ENCODE results near the gene NIPAL4. TPM values are rescaled to one million over a fixed set of nuclear protein-coding genes. Genes with fewer than 3 reads are reported as not detected.

NIPAL4 gene
- polyA plus RNA-seq, 1 donor = 1.4 TPM

DNA sequence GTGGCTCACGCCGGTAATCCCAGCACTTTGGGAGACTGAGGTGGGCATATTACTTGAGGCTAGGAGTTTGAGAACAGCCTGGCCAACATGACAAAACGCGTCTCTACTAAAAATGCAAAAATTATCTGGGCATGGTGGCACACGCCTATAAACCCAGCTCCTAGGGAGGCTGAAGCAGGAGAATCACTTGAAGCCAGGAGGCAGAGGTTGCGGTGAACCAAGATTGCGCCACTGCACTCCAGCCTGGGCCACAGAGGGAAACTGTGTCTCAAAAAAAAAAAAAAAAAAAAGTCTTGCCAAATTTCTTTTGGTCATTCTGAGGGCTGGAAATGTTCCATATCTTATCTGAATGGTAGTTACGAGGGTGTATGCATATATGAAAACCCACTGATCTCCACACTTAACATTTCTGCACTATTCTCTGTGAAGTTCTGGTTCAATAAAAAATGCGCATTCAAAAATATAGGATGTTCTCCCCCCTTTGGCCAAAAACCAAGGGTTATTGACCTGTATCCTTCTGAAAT, 13.5 kb upstream of the NIPAL4 start:
- no peaks in the 10 kb centered on the region for H3K9me3 ChIP-seq (ENCODE audit: control insufficient read depth, low read depth, low read length)
- H3K4me3 ChIP-seq (ENCODE audit: low read length) = no peak overlapping the region
- no peaks in the 10 kb centered on the region for H3K4me1 ChIP-seq (ENCODE audit: control insufficient read depth, insufficient read depth, low read length)
- H3K36me3 ChIP-seq (ENCODE audit: control insufficient read depth, insufficient read depth, low read length) = no peaks in the 10 kb centered on the region
- H3K27me3 ChIP-seq (ENCODE audit: control insufficient read depth, insufficient read depth, low read length) = no peaks in the 10 kb centered on the region
- DNase-seq = no peak
- peak overlapping the region; percentile 61 for H3K27ac ChIP-seq (ENCODE audit: low read length)
- 83% methylated on average over 1 of the region's 9 CpGs for WGBS (ENCODE audit: insufficient coverage, low lambda C conversion rate)

GRCh38 chr5:157447201-157447637, 12.8 kb upstream of the NIPAL4 start:
- Histone ChIP-seq H3K36me3 (ENCODE audit: control insufficient read depth, insufficient read depth, low read length) (no peaks in the 10 kb centered on the region), H3K27ac (ENCODE audit: low read length) (peak overlapping the region; percentile 61), H3K4me3 (ENCODE audit: low read length) (peak overlapping the region; percentile 34), H3K4me1 (ENCODE audit: control insufficient read depth, insufficient read depth, low read length) (no peaks in the 10 kb centered on the region), H3K9me3 (ENCODE audit: control insufficient read depth, low read depth, low read length) (no peaks in the 10 kb centered on the region), H3K27me3 (ENCODE audit: control insufficient read depth, insufficient read depth, low read length) (no peaks in the 10 kb centered on the region)
- WGBS (ENCODE audit: insufficient coverage, low lambda C conversion rate) = no CpG with 5 or more reads among the region's 13 CpGs
- DNase-seq = peak; percentile 72 to 81

DNA sequence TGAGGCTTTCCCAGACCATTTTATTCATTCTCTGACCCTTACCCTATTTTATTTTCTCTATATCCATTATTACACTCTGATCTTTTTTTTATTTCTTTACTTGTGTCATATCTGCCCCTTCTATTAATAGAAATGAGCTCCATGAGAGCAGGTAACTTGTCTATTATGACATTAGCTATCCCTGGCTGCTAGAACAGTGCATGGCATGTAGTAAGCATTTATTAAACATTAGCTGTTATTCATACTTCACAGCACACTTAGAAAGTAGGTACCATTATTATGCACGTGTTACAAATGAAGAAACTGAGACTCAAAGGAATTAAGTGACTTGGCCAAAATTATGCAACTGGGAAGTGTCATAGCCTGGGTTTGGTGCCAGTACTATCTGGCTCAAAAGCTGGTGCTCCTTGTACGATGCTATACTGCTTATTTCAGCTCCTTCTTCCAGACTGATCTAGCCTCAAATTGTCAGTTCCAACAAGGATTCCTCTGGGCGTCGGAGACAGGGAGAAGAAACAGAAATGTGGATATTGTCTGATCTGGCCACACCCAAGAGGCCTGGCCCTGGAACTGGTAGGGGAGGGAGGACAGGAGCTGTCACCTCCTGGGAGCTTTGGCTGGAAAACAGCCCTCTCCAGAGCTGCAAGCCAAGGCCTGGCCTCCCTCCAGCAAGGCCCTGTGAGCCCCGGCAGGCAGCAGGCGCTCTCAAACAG, 10.8 kb upstream of the NIPAL4 start:
- no peak for DNase-seq
- H3K36me3 ChIP-seq (ENCODE audit: control insufficient read depth, insufficient read depth, low read length) = no peaks in the 10 kb centered on the region
- no CpG with 5 or more reads among the region's 6 CpGs for WGBS (ENCODE audit: insufficient coverage, low lambda C conversion rate)
- no peaks in the 10 kb centered on the region for H3K27me3 ChIP-seq (ENCODE audit: control insufficient read depth, insufficient read depth, low read length)
- no peaks in the 10 kb centered on the region for H3K9me3 ChIP-seq (ENCODE audit: control insufficient read depth, low read depth, low read length)
- no peak overlapping the region for H3K4me3 ChIP-seq (ENCODE audit: low read length)
- no peak overlapping the region for H3K27ac ChIP-seq (ENCODE audit: low read length)
- no peaks in the 10 kb centered on the region for H3K4me1 ChIP-seq (ENCODE audit: control insufficient read depth, insufficient read depth, low read length)

GRCh38 chr5:157450024-157450423, 10.0 kb upstream of the NIPAL4 start:
- H3K4me3 ChIP-seq (ENCODE audit: low read length) = no peak overlapping the region
- no peak overlapping the region for H3K27ac ChIP-seq (ENCODE audit: low read length)
- WGBS (ENCODE audit: insufficient coverage, low lambda C conversion rate) = no CpG with 5 or more reads among the region's 3 CpGs
- H3K9me3 ChIP-seq (ENCODE audit: control insufficient read depth, low read depth, low read length) = no peaks in the 10 kb centered on the region
- no peaks in the 10 kb centered on the region for H3K36me3 ChIP-seq (ENCODE audit: control insufficient read depth, insufficient read depth, low read length)
- DNase-seq = no peak
- H3K27me3 ChIP-seq (ENCODE audit: control insufficient read depth, insufficient read depth, low read length) = no peaks in the 10 kb centered on the region
- H3K4me1 ChIP-seq (ENCODE audit: control insufficient read depth, insufficient read depth, low read length) = no peaks in the 10 kb centered on the region

DNA sequence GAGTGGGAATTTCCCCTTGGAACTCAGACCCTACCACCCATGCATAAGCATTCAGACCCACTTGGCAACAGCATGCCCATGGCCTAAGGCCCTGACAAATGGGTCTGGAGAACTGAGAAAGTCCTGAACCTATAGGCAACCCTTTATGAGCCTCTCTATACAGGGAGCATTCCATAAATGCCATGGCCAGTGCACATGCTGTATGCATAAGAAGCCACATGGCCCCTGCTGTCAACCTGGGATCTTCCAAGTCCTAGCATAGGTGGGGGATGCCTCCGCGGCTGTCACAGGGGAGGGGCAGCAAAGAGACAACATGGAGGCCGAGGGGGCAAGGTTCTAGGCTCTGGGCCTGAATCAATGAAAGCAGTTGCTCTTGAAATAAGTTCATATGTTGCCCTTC, 8.2 kb upstream of the NIPAL4 start:
- H3K9me3 ChIP-seq (ENCODE audit: control insufficient read depth, low read depth, low read length) = no peaks in the 10 kb centered on the region
- H3K27ac ChIP-seq (ENCODE audit: low read length) = no peak overlapping the region
- no peaks in the 10 kb centered on the region for H3K4me1 ChIP-seq (ENCODE audit: control insufficient read depth, insufficient read depth, low read length)
- WGBS (ENCODE audit: insufficient coverage, low lambda C conversion rate) = no CpG with 5 or more reads among the region's 3 CpGs
- no peaks in the 10 kb centered on the region for H3K36me3 ChIP-seq (ENCODE audit: control insufficient read depth, insufficient read depth, low read length)
- no peaks in the 10 kb centered on the region for H3K27me3 ChIP-seq (ENCODE audit: control insufficient read depth, insufficient read depth, low read length)
- DNase-seq = no peak
- H3K4me3 ChIP-seq (ENCODE audit: low read length) = no peak overlapping the region

DNA sequence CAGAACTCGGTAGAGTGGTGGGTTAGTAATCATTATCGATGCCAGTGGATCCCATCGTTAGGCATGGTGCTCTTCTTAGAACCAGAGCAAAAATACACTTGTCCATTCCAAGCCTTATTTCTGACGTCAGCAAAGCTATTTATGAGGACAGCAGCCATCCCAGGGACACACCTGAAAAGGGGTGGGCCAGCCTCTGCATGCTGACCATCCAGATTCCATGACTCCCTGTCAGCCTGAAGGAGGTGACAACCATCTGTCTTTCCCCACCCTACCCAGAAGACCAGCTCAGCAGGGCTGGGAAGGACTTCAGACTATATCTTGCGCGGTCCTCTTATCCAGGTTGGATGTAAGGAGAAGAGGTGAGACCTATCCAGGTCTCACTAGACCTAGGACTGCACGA, 5.7 kb upstream of the NIPAL4 start:
- H3K4me1 ChIP-seq (ENCODE audit: control insufficient read depth, insufficient read depth, low read length) = no peaks in the 10 kb centered on the region
- no peaks in the 10 kb centered on the region for H3K9me3 ChIP-seq (ENCODE audit: control insufficient read depth, low read depth, low read length)
- no peak overlapping the region for H3K4me3 ChIP-seq (ENCODE audit: low read length)
- no peaks in the 10 kb centered on the region for H3K27me3 ChIP-seq (ENCODE audit: control insufficient read depth, insufficient read depth, low read length)
- no peak for DNase-seq
- H3K27ac ChIP-seq (ENCODE audit: low read length) = no peak overlapping the region
- no CpG with 5 or more reads among the region's 7 CpGs for WGBS (ENCODE audit: insufficient coverage, low lambda C conversion rate)
- H3K36me3 ChIP-seq (ENCODE audit: control insufficient read depth, insufficient read depth, low read length) = no peaks in the 10 kb centered on the region

DNA sequence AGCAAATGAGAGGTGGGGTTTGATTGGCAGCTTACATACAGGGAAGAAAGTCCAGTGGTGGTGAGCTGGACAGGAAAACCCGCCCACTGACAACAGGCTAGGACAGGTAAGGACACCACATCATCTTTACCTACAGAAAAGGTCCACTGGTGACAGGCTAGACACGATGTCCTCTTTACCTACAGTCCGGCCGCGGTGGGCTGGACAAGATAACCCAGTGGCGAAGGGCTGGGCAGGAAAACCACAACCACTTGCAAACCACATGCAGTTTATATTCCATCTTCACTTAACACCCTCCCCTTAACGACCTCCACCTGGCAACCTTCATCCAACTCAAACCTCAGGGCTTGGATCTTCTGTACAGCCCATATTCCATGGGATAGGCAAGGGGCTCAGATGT, 5.0 kb upstream of the NIPAL4 start:
- Histone ChIP-seq H3K9me3 (ENCODE audit: control insufficient read depth, low read depth, low read length) (no peaks in the 10 kb centered on the region), H3K27me3 (ENCODE audit: control insufficient read depth, insufficient read depth, low read length) (peaks cover 7% of the 10 kb centered on the region), H3K27ac (ENCODE audit: low read length) (no peak overlapping the region), H3K4me3 (ENCODE audit: low read length) (no peak overlapping the region), H3K4me1 (ENCODE audit: control insufficient read depth, insufficient read depth, low read length) (no peaks in the 10 kb centered on the region), H3K36me3 (ENCODE audit: control insufficient read depth, insufficient read depth, low read length) (no peaks in the 10 kb centered on the region)
- no peak for DNase-seq
- WGBS (ENCODE audit: insufficient coverage, low lambda C conversion rate) = no CpG with 5 or more reads among the region's 7 CpGs

DNA sequence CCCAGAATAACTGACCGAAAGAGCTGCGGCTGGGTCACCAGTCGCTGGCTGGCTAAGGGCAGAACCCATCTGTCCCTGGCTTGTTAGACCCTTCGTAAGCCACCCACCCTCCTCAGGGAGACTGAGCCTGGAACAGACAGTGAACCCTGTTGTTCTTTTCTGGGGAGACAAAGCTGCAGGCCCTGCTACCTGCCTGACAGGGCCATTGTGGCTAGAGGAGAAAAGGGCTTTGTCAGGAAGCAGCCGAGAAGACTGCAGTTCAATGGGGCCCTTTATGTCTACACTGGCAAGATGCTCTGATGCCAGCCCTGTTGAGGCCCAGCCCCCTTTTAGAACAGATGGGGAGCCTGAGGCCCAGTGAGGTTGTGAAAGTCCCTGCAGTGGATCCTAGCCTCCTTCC, 3.7 kb upstream of the NIPAL4 start:
- Histone ChIP-seq H3K4me1 (ENCODE audit: control insufficient read depth, insufficient read depth, low read length) (no peaks in the 10 kb centered on the region), H3K4me3 (ENCODE audit: low read length) (no peak overlapping the region), H3K9me3 (ENCODE audit: control insufficient read depth, low read depth, low read length) (no peaks in the 10 kb centered on the region), H3K27me3 (ENCODE audit: control insufficient read depth, insufficient read depth, low read length) (peaks cover 18% of the 10 kb centered on the region), H3K27ac (ENCODE audit: low read length) (no peak overlapping the region), H3K36me3 (ENCODE audit: control insufficient read depth, insufficient read depth, low read length) (no peaks in the 10 kb centered on the region)
- WGBS (ENCODE audit: insufficient coverage, low lambda C conversion rate) = no CpG with 5 or more reads among the region's 5 CpGs
- no peak for DNase-seq

DNA sequence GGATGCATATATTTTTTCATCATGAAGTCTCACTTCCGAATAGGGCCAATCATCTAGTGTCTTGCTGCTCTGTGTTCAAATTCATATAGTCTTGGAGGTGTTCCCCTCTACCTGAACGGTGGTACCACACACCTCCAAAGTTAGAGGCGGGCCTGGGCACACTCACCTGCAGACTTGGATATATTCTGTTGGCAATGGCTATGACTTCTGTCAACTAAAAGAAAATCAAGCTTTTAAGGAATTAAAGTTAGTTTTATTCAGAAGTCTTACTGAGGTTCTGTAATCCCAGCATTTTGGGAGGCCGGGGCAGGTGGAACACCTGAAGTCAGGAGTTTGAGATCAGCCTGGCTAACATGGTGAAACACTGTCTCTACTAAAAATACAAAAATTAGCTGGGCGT, 2.6 kb upstream of the NIPAL4 start:
- no peak for DNase-seq
- no peak overlapping the region for H3K4me3 ChIP-seq (ENCODE audit: low read length)
- no peaks in the 10 kb centered on the region for H3K4me1 ChIP-seq (ENCODE audit: control insufficient read depth, insufficient read depth, low read length)
- no CpG with 5 or more reads among the region's 5 CpGs for WGBS (ENCODE audit: insufficient coverage, low lambda C conversion rate)
- H3K27ac ChIP-seq (ENCODE audit: low read length) = no peak overlapping the region
- no peaks in the 10 kb centered on the region for H3K36me3 ChIP-seq (ENCODE audit: control insufficient read depth, insufficient read depth, low read length)
- H3K9me3 ChIP-seq (ENCODE audit: control insufficient read depth, low read depth, low read length) = no peaks in the 10 kb centered on the region
- H3K27me3 ChIP-seq (ENCODE audit: control insufficient read depth, insufficient read depth, low read length) = peaks cover 26% of the 10 kb centered on the region

GRCh38 chr5:157458835-157459234, 1.2 kb upstream of the NIPAL4 start:
- peaks cover 26% of the 10 kb centered on the region for H3K27me3 ChIP-seq (ENCODE audit: control insufficient read depth, insufficient read depth, low read length)
- no peaks in the 10 kb centered on the region for H3K9me3 ChIP-seq (ENCODE audit: control insufficient read depth, low read depth, low read length)
- no peaks in the 10 kb centered on the region for H3K36me3 ChIP-seq (ENCODE audit: control insufficient read depth, insufficient read depth, low read length)
- WGBS (ENCODE audit: insufficient coverage, low lambda C conversion rate) = no CpG with 5 or more reads among the region's 5 CpGs
- no peak overlapping the region for H3K27ac ChIP-seq (ENCODE audit: low read length)
- no peak for DNase-seq
- H3K4me1 ChIP-seq (ENCODE audit: control insufficient read depth, insufficient read depth, low read length) = no peaks in the 10 kb centered on the region
- H3K4me3 ChIP-seq (ENCODE audit: low read length) = no peak overlapping the region
